HuH-7 (cell line): ENCODE results near the gene DESI1.

Experiments used
- DNase-seq: peaks from one replicate; pipeline ENCODE4 v3.0.0; 2011; ENCODE audit warnings: low spot score

The DESI1 gene

DNA sequence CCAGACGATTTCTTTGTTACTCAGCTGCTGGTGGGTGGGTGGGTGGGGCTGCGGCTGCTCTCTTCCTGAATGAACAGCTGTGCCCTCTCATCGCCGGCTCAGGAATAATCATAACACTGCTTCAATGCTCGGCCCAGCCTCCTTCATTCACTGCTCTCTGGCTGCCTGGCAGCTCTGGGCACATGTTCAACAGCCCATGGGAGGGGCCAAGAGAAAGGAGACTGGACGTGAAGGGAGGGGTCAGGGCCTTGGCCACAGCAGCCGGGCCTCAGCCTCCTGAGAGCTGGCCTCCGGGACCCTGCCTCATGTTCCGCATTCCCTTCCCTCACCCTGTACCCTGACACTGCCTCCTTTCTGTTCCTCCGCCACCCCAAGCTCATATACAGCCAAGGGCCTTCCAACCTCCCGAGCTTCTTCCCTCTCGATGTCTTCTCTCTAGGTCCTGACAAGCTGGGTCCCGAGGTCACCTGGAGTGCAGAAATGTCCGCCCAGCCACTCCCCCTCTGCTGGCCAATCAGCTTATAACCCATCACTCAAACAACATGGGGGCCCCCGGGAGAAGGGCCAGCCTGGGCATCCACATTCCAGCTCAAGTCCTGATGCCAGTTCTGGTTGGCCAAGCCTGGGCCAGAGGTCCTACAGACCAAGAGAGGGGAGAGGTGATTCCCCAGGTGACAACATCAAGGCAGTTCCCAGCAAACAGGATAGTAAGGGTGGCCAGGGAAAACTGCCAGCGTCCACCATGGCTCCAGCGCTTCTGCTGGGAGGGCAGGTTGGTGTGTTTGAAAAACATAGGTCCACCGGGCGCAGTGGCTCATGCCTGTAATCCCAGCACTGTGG, 63.2 kb downstream of the DESI1 start:
- no peak for DNase-seq

- no peak for DNase-seq
These were observed 64.3 kb downstream of the DESI1 start for GRCh38 chr22:41556561-41556960.

GRCh38 chr22:41555325-41555982, 65.4 kb downstream of the DESI1 start:
- DNase-seq = no peak

GRCh38 chr22:41551877-41552582, 68.8 kb downstream of the DESI1 start:
- DNase-seq = no peak

- DNase-seq = no peak
These were observed 69.8 kb downstream of the DESI1 start for GRCh38 chr22:41550952-41551491.

DNA sequence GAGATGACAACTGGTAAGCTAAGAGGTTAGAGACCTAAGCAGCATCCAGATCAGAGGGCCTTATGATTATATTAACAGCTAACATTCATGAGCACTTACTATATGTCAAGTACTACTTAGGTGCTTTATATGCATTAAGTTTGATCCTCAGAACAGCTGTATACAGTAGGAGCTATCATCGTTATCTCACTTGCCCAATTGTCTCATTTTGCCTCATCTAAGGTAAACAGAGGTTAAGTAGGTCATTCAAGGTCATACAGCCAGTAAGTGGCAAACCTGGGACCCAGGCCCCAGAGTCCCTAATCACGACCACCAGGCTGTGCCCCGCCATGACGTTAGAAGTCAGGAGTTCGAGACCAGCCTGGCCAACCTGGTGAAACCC, 72.0 kb downstream of the DESI1 start:
- no peak for DNase-seq
